GM12891 (cell line): Measurements from ENCODE around the gene MARCHF9.

Experiments
- PAX5 ChIP-seq: IDR thresholded peaks from 2 replicates; pipeline ENCODE4 v1.6.1; 2011; ENCODE audit warnings: low read length, moderate library complexity, mild to moderate bottlenecking; ENCODE audit not compliant: insufficient read depth, severe bottlenecking
- POLR2A ChIP-seq: IDR thresholded peaks from 2 replicates; pipeline ENCODE4 v1.6.1; 2011; ENCODE audit warnings: low read depth, low read length, control low read depth
- POLR2AphosphoS5 ChIP-seq: IDR thresholded peaks from 2 replicates; pipeline ENCODE4 v1.6.1; 2011; ENCODE audit warnings: low read depth, low read length, control low read depth
- POU2F2 ChIP-seq: IDR thresholded peaks from 2 replicates; pipeline ENCODE4 v1.6.1; 2011; ENCODE audit warnings: low read depth, mild to moderate bottlenecking, control low read depth, low read length, moderate library complexity
- SPI1 ChIP-seq: IDR thresholded peaks from 2 replicates; pipeline ENCODE4 v1.6.1; 2011; ENCODE audit warnings: low read depth, low read length, control low read depth
- TAF1 ChIP-seq: IDR thresholded peaks from 2 replicates; pipeline ENCODE4 v1.6.1; 2011; ENCODE audit warnings: low read depth, low read length, control low read depth

DNA sequence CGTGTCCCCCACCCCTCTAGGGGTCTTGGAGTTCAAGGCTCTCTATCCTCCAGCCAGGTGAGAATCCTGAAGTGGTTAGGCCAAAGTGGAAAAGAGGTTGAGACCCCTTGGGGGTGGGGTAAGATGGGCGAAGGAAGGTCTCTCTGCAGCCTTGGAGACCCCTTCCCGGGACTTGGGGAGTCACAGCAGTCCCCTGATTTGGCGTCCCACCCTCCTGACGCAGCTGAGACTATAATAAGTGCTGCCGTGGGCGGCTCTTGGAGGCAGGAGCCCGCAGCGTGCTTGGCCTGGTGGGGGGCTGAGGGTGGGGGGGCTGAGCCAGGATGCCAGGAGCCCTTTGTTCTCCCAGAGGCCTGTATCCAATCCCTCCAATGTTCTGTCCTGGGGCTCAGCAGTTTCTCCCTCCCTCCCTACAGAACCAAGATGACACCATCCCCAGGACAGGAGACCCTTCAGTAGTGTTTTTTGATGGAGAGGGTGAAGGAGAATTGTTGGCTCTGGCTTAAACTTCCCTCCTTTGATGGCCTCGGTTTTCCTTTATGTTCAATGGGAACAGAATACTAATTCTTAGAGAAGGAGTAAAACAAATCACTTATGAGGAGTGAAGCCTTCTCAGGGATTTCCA, 14.9 kb upstream of the MARCHF9 start:
- TF ChIP-seq POU2F2 (no peak), POLR2A (no peak), POLR2AphosphoS5 (no peak), TAF1 (no peak), SPI1 (no peak), PAX5 (no peak)
